ENCODE data around the gene DAZL.

DAZL gene

DNA sequence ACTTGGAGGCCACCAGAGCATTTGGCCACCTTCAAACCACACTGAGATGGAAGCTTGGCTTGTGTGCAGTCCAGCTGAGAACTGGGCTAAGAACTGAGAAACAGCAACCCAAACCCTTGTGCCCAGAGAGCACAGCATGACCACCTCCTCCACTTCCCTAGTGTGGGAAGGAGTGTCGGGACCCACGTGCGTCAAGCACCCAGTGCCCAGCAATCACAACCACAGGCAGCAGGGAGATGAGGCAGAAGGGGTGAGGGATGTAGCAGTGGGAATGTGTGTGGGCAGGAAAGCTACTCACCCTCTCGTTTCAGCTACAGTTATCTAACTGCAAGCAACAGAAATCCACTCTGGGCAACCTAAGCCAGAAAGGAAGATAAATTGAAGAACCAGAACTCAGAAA, 66.7 kb downstream of the DAZL start:
- no peak for DNase-seq

DNA sequence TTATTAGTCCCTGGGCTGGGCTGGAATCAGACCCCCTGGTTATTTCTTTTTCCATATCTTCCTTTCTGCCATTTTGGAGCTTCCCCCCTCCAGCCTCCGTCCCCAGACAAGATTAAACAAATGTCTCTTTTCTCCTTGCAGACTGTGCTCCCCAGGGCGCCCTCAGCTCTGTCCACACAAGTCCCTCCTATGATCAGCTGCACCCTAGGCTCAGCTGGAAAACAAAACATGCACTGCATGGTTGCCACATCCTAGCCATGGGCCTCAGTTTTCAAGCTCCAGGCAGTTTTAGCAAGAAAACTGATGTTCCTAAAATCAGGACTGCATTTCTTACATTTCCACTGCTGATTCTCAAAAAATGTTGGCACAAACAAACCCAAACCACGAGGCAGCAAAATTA, 68.2 kb downstream of the DAZL start:
- no peak for DNase-seq

All from NCI-H82 (cell line).